ENCODE data around the gene ANGPT4.

The ANGPT4 gene

GRCh38 chr20:871436-871835 is 44.7 kb downstream of the ANGPT4 start:
- DNase-seq = no peak

DNA sequence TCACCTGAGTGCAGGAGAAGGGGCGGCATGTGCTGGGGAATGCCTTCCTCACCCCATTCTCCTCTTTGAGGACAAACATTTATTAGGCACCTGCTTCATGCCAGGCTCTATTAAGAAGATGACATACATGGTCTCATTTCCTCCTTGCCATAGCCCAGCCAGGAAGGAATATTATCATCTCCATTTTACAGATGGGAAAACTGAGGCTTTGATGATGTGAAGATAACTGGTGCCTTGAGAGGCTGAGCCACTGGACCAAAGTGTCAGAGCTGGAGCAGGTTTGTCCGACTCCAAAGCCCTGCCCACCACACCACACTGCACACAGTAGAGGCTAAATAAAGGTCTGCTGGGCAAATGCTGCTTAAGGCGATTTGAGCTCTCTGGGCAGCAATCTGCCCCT is 45.4 kb downstream of the ANGPT4 start:
- DNase-seq = no peak

DNA sequence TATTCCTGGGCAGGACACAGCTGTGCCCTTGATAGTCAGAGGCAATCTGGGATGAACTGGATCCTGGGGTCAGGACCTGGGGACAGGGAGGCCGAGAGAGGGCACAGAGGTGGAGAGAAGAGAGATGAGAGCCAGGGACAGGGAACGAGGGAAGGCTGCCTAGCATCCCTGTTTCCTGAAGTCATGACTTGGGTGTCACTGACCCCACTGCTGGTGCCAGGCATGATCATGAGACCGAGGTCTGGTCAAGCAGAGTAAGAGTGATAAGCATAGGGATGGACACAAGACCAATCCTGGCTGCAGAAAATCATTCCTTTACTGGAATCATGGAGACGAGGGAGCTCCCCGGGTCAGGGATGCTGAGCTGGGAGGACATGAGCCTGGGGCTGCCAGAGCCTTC is 46.5 kb downstream of the ANGPT4 start:
- DNase-seq = no peak

DNA sequence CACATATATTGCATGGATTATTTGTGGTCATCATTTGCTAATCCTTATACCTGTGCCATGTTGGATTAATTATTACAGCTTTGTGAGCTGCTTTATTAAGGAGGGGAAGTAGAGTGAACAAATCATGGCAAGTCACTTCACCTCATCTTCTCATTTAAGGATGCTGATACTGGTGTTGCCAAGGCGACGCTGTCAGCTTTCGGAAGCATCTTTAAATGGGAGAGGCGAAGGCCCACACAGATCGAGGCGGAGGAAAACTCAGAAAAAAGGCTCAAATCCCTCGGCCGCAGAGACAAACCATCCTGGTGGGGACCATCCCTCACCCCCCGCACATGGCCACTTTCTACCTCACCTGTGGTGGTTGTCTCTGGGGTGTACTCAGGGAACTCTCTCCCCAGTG is 47.9 kb downstream of the ANGPT4 start:
- DNase-seq = no peak

DNA sequence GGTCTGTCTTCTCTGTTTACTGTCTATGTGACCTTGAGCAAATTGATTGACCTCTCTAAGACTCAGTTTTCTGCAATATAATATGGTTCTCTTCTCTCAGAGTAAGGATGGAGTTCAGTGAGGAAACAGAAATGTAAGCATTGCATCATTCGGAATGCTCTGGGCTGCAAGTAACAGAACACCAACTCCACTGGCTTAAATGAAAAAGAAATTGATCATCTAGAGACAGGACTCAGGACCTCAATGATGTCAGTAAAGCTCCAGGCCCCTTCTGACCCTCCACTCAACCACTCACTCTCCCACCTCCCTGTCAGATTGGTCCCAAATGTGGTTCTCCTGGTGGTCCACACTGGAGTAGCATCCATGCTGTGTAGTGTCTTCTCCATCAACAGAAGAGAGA is 50.7 kb downstream of the ANGPT4 start:
- DNase-seq = no peak

- no peak for DNase-seq
Observed at GRCh38 chr20:860891-861290, 55.2 kb downstream of the ANGPT4 start.

GRCh38 chr20:859751-860231 is 56.3 kb downstream of the ANGPT4 start:
- no peak for DNase-seq

- DNase-seq = no peak
Observed at GRCh38 chr20:858011-858410, 58.1 kb downstream of the ANGPT4 start.

DNA sequence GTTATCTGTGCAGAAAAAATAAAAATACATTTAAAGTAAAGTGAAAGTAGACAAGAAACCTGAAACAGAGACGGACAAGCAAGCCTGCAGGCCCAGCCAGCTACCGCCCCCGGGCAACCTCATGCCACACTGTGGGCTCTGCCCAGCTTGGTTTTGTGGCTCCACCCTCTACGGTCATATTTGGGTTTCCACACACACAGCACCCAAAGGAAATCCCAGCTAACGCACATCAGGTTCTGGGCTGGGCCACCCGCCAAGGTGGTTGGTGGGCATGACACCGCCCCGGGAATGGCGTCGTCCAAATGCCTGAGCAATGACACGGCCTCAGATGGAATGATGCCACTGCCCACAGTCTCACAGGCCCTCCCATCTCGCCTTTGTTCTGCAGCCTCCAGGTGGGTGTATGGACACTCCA is 59.8 kb downstream of the ANGPT4 start:
- DNase-seq = peak; percentile 36

DNA sequence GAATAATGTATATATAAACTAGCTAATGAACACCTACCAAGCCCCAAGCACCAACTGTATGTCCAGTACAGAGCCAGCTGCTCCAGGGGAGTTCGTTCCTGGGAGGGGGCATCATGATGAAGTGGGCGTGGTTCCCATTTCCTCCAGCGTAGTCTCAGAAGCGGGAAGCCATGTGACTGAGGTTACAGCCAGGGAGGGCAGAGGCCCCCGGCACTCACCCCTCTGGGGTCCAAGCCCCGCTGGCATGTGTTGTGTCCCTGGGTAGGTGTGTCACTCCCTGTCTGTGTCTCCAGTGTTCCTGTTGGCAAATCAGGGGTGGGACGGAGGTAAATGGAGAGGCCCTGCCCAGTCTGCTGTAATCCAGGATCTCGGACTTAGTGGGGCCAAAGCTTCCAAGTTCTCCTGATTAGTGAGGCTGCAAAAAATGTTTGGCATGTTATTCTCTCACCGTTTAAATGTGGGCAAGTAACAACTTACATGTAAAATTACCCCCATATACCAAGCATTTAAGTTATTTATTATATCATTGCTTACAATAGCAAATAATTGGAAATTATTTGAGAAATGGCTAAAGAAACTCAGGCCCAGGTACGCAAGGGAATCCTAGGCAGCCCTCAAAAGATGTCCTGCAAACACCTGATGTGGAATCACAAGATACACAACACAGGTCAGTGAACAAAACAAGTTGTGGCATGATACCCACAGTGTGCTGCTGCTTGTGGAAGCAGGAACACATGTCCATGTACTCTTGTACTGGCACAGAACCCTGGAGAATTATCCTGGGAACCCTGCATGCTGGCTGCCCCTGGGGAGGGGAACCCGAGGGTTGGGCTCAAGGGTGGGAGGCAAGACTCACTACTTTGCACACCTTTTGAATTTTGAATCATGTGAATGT is 60.4 kb downstream of the ANGPT4 start:
- no peak for DNase-seq

GRCh38 chr20:854601-855000 is 61.5 kb downstream of the ANGPT4 start:
- DNase-seq = no peak

- DNase-seq = no peak
Observed at GRCh38 chr20:853406-853996, 62.6 kb downstream of the ANGPT4 start.

DNA sequence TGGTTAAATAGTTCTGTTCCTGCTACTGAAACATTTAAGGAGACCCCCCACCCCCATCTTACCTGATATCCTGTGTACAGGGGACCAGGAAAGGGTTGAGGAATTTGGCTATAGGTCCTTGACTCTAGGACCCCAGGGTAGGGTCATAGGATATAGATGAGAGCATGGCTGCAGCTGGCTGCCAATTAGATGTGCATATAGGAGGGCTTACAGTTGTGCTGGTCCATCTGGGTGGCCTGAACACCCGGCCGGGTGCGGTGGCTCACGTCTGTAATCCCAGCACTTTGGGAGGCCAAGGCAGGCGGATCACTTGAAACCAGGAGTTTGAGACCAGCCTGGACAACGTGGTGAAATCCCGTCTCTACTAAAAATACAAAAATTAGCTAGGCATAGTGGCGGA is 67.4 kb downstream of the ANGPT4 start:
- peak; percentile 33 for DNase-seq

DNA sequence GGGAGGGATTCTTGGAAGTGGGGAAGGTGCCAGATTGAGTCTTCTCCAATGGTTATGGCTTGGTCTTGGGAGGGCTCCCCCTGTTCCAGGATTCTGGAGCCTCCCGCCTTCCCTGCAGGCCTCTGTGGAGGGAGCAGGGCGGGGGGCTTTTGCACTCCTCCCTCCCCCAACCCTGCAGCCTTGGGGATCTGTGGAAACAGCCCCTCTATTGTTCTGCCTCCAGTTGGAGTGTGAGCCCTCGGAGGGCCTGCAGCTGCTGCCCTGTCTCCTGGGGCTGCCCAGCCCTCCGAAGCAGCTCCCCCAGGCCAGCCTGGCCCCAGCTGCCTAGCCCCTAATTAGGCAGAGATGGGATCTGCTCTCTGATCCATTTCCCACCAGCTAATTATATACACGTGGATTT is 67.9 kb downstream of the ANGPT4 start:
- DNase-seq = peak; percentile 58

GRCh38 chr20:846894-847278 is 69.2 kb downstream of the ANGPT4 start:
- DNase-seq = peak; percentile 29

DNA sequence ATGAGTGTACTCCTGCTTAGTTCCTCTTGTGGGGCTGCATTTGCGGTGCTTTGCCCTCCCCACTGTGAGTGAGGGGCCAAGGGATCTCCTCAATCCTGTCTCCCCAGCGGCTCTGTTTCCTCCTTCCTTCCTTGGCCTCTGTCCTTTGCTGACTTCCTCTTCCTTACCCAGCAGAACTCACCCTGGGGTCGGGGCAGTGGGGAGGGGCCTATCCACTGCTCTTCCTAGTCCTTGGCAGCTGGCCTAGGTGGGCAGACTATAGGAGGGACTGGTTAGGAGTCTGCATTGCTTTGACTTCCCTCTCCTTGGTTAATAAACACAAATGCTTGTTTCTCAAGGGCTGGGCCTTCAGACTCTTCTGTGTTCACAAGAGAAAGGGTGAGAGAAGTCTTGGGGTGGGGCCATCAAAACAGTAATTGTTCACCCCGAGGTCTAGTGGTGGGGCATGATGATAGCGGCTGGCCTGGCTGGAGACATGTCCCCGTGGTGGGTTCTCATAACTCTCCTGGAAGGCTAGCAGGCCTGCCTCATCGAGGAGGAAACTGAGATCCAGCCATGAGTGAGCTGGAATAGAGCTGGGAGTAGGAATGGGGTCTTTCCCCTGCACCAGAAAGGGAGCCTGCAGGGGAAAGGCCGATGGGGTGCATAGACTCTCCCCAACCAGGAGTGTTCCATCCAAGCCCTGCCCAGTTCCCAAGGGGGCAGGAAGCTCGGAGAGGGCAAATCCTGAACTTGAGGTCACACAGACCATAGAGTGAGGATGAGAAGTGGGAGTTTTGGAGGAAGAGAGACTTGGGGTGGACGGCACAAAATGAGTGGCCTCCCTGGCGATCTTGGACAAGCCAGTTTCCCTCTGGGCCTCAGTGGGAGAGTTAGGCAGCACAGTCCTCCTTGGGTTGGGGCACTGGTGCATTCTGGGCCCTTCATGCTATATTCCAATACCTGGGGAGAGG is 69.9 kb downstream of the ANGPT4 start:
- no peak for DNase-seq

GRCh38 chr20:845226-845868 is 70.8 kb downstream of the ANGPT4 start:
- peak; percentile 28 for DNase-seq

- peak; percentile 88 for DNase-seq
Observed at GRCh38 chr20:844473-845225, 71.5 kb downstream of the ANGPT4 start.

DNA sequence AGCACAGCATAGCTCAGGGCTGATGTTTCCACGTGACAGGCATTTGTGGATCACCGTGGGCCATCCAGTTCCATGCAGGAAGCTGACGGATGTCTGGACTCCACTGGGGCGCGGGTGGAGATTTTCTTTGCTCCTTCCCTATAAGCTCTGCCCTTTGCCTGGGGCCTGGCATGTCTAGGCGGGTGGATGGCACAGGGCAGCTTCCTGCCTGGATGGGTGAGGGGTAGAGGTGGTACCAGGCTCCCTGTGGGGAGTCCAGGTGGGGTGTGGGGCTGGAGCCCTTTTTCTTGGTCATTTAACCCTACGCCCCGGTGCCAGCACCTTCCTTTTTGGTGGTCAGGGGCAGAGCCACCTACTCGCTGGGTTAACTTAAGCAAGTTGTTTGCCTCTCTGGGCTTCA is 72.2 kb downstream of the ANGPT4 start:
- no peak for DNase-seq

GRCh38 chr20:842547-842940 is 73.6 kb downstream of the ANGPT4 start:
- no peak for DNase-seq

GRCh38 chr20:841568-842546 is 74.3 kb downstream of the ANGPT4 start:
- DNase-seq = peak; percentile 16

All from right hindlimb (tissue), 1 donor.